ENCODE data around the gene RALA.
A peak's percentile ranks its signal among the peaks of the same experiment; 100 is the strongest.

Gene RALA

GRCh38 chr7:39613577-39613976 is 9.8 kb upstream of the RALA start:
- no peak for DNase-seq (ENCODE audit: low spot score)

- no peak for DNase-seq (ENCODE audit: low spot score)
These were observed 9.1 kb upstream of the RALA start for GRCh38 chr7:39614299-39614698.

GRCh38 chr7:39615350-39615975 is 7.9 kb upstream of the RALA start:
- no peak for DNase-seq (ENCODE audit: low spot score)

- no peak for DNase-seq (ENCODE audit: low spot score)
These were observed 7.2 kb upstream of the RALA start for GRCh38 chr7:39616138-39616537.

GRCh38 chr7:39617005-39617404 is 6.4 kb upstream of the RALA start:
- no peak for DNase-seq (ENCODE audit: low spot score)

GRCh38 chr7:39618868-39619267 is 4.5 kb upstream of the RALA start:
- no peak for DNase-seq (ENCODE audit: low spot score)

- no peak for DNase-seq (ENCODE audit: low spot score)
These were observed 2.9 kb upstream of the RALA start for GRCh38 chr7:39620486-39620885.

GRCh38 chr7:39621261-39621660 is 2.1 kb upstream of the RALA start:
- no peak for DNase-seq (ENCODE audit: low spot score)

GRCh38 chr7:39621784-39622411 is 1.5 kb upstream of the RALA start:
- DNase-seq (ENCODE audit: low spot score), result no peak

GRCh38 chr7:39622609-39623008 is 763 bp upstream of the RALA start:
- no peak for DNase-seq (ENCODE audit: low spot score)

- DNase-seq (ENCODE audit: low spot score), result peak; percentile 54
These were observed 515 bp downstream of the RALA start for GRCh38 chr7:39623732-39624441.

- peak; percentile 42 for DNase-seq (ENCODE audit: low spot score)
These were observed 1.1 kb downstream of the RALA start for GRCh38 chr7:39624442-39624807.

GRCh38 chr7:39624935-39625694 is 1.7 kb downstream of the RALA start:
- no peak for DNase-seq (ENCODE audit: low spot score)

GRCh38 chr7:39631736-39632308 is 8.4 kb downstream of the RALA start:
- DNase-seq (ENCODE audit: low spot score), result no peak

- no peak for DNase-seq (ENCODE audit: low spot score)
These were observed 10.4 kb downstream of the RALA start for GRCh38 chr7:39633563-39634477.

GRCh38 chr7:39634478-39634805 is 11.1 kb downstream of the RALA start:
- no peak for DNase-seq (ENCODE audit: low spot score)

GRCh38 chr7:39637400-39637799 is 14.0 kb downstream of the RALA start:
- DNase-seq (ENCODE audit: low spot score), result no peak

- DNase-seq (ENCODE audit: low spot score), result no peak
These were observed 14.7 kb downstream of the RALA start for GRCh38 chr7:39637963-39638485.

GRCh38 chr7:39642896-39643295 is 19.5 kb downstream of the RALA start:
- DNase-seq (ENCODE audit: low spot score), result no peak

GRCh38 chr7:39644170-39644569 is 20.8 kb downstream of the RALA start:
- DNase-seq (ENCODE audit: low spot score), result no peak
